WTC11 (cell line): ENCODE data around the gene GASK1B. TPM values are rescaled to one million over a fixed set of nuclear protein-coding genes. Genes with fewer than 3 reads are reported as not detected.

ENCODE experiments used
- ATAC-seq: fragments of 200-7000 bp; cut with Tn5 transposase; 2 replicates; pipeline ENCODE4 v1.10.0; 2021; ENCODE audit warnings: mild to moderate bottlenecking, moderate library complexity
- CTCF ChIA-PET: fragments of 300-600 bp; sonication (Branson Sonifier 250); formaldehyde crosslinking; loops from one replicate; lab custom pipeline; 2021; ENCODE audit warnings: antibody characterized with exemption; lab: Charles Lee
- POLR2A ChIA-PET: fragments of 350-600 bp; sonication (Branson Sonifier 250); formaldehyde crosslinking; loops from one replicate; lab custom pipeline; 2021; ENCODE audit warnings: antibody characterized with exemption; lab: Charles Lee
- DNase-seq: peaks from one replicate; pipeline ENCODE4 v3.0.0; 2021; ENCODE audit warnings: low spot score
- H3K27ac Mint-ChIP-seq: 2 replicates; pipeline ENCODE4 v1.8.0; 2021; ENCODE audit warnings: mixed read lengths
- H3K27me3 Mint-ChIP-seq: 2 replicates; pipeline ENCODE4 v1.8.0; 2021; ENCODE audit warnings: low read depth, mild to moderate bottlenecking, moderate library complexity, mixed read lengths
- H3K36me3 Mint-ChIP-seq: 2 replicates; pipeline ENCODE4 v1.8.0; 2021; ENCODE audit warnings: mixed read lengths
- H3K4me1 Mint-ChIP-seq: 2 replicates; pipeline ENCODE4 v1.8.0; 2022; ENCODE audit warnings: mixed read lengths
- H3K4me3 Mint-ChIP-seq: 2 replicates; pipeline ENCODE4 v1.8.0; 2021; ENCODE audit warnings: mild to moderate bottlenecking, moderate library complexity, mixed read lengths
- H3K9me3 Mint-ChIP-seq: 2 replicates; pipeline ENCODE4 v1.8.0; 2021; ENCODE audit warnings: mixed read lengths
- ETV6 ChIP-seq: sonication (generic); formaldehyde crosslinking; IDR thresholded peaks from 2 replicates; pipeline ENCODE4 v1.8.1; 2022; ENCODE audit warnings: mild to moderate bottlenecking, missing genetic modification reagents
- FOXJ3 ChIP-seq: sonication (generic); formaldehyde crosslinking; IDR thresholded peaks from 2 replicates; pipeline ENCODE4 v1.9.0; 2021; ENCODE audit warnings: missing genetic modification reagents, mild to moderate bottlenecking, borderline replicate concordance
- JAZF1 ChIP-seq: fragments of 250-450 bp; sonication (Bioruptor Pico); IDR thresholded peaks from 2 replicates; pipeline ENCODE4 v1.9.0; 2021; ENCODE audit warnings: moderate library complexity, mild to moderate bottlenecking, inconsistent platforms
- NFYB ChIP-seq: sonication (generic); formaldehyde crosslinking; conservative IDR thresholded peaks from 2 replicates; pipeline ENCODE4 v1.8.0; 2022; ENCODE audit warnings: low read depth, missing genetic modification reagents
- NR1H2 ChIP-seq: sonication (generic); formaldehyde crosslinking; IDR thresholded peaks from 2 replicates; pipeline ENCODE4 v1.9.0; 2021; ENCODE audit warnings: mild to moderate bottlenecking, moderate library complexity, missing genetic modification reagents
- NR3C1 ChIP-seq: sonication (generic); formaldehyde crosslinking; conservative IDR thresholded peaks from 2 replicates; pipeline ENCODE4 v1.8.1; 2023; ENCODE audit warnings: low read depth, mild to moderate bottlenecking, missing genetic modification reagents
- SMAD4 ChIP-seq: sonication (generic); formaldehyde crosslinking; IDR thresholded peaks from 2 replicates; pipeline ENCODE4 v1.8.0; 2022; ENCODE audit warnings: mild to moderate bottlenecking, missing genetic modification reagents
- TCF7 ChIP-seq: sonication (generic); formaldehyde crosslinking; IDR thresholded peaks from 2 replicates; pipeline ENCODE4 v1.8.0; 2022; ENCODE audit warnings: mild to moderate bottlenecking, low read depth, missing genetic modification reagents, moderate library complexity
- ZNF232 ChIP-seq: sonication (generic); formaldehyde crosslinking; IDR thresholded peaks from 2 replicates; pipeline ENCODE4 v1.8.0; 2022; ENCODE audit warnings: mild to moderate bottlenecking, missing genetic modification reagents
- ZNF416 ChIP-seq: fragments of 250-450 bp; sonication (Bioruptor Pico); IDR thresholded peaks from 2 replicates; pipeline ENCODE4 v1.9.0; 2021; ENCODE audit warnings: mild to moderate bottlenecking, inconsistent platforms
- total RNA-seq: library from RNA; stranded (reverse); gene quantifications from 3 replicates; pipeline ENCODE4 v1.2.3, GENCODE V29; 2021
- TF ChIP-seq, protein P1 (sequence below): sonication (generic); formaldehyde crosslinking; IDR thresholded peaks from 2 replicates; pipeline ENCODE4 v1.8.1; 2023; ENCODE audit warnings: mild to moderate bottlenecking, missing genetic modification reagents, moderate library complexity
- TF ChIP-seq, protein P2 (sequence below): fragments of 250-450 bp; sonication (Bioruptor Pico); IDR thresholded peaks from 2 replicates; pipeline ENCODE4 v1.9.0; 2021; ENCODE audit warnings: mild to moderate bottlenecking
- TF ChIP-seq, protein P3 (sequence below): sonication (generic); formaldehyde crosslinking; IDR thresholded peaks from 2 replicates; pipeline ENCODE4 v1.8.1; 2022; ENCODE audit warnings: mild to moderate bottlenecking, missing genetic modification reagents, moderate library complexity, borderline replicate concordance
- TF ChIP-seq, protein P4 (sequence below): sonication (generic); formaldehyde crosslinking; IDR thresholded peaks from 2 replicates; pipeline ENCODE4 v1.8.1; 2023; ENCODE audit warnings: mild to moderate bottlenecking, missing genetic modification reagents, moderate library complexity
- TF ChIP-seq, protein P5 (sequence below): sonication (generic); formaldehyde crosslinking; IDR thresholded peaks from 2 replicates; pipeline ENCODE4 v1.8.1; 2022; ENCODE audit warnings: low read depth, mild to moderate bottlenecking, moderate library complexity, missing genetic modification reagents, borderline replicate concordance
- TF ChIP-seq, protein P6 (sequence below): sonication (generic); formaldehyde crosslinking; IDR thresholded peaks from 2 replicates; pipeline ENCODE4 v1.8.1; 2023; ENCODE audit warnings: mild to moderate bottlenecking, missing genetic modification reagents, borderline replicate concordance
- TF ChIP-seq, protein P7 (sequence below): sonication (generic); formaldehyde crosslinking; IDR thresholded peaks from 2 replicates; pipeline ENCODE4 v1.8.0; 2023; ENCODE audit warnings: missing genetic modification reagents
- TF ChIP-seq, protein P8 (sequence below): sonication (generic); formaldehyde crosslinking; IDR thresholded peaks from 2 replicates; pipeline ENCODE4 v1.8.1; 2022; ENCODE audit warnings: low read depth, missing genetic modification reagents, borderline replicate concordance

Gene GASK1B
- total RNA-seq, 1 experiment from 2014 or later: 0.24 TPM

DNA sequence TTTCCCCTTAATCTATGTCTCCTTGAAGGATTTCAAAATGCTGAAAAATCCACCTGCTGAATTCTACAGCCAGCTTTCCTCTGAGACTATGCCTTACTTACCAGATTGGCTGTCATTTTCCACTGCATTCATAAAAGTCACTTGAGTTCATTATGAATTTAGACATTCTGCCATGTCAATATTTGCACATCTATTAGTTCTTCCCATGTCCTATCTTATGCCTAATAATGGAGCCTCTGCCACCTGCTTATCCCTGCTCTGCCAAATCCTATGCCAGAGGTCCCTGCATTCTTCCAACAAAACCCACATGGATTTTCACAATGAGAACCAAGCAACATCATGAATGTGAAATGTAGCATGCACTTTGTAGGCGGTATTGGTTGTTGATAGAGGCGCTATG lies 42.6 kb downstream of the GASK1B start:
- no peak overlapping the region for H3K4me3 Mint-ChIP-seq
- DNase-seq: no peak
- H3K9me3 Mint-ChIP-seq: no peaks in the 10 kb centered on the region
- TF ChIP-seq NFYB (CRISPR knock-in tag) (no peak), ETV6 (CRISPR knock-in tag) (no peak), SMAD4 (CRISPR knock-in tag) (no peak), NR3C1 (CRISPR knock-in tag) (no peak), JAZF1 (no peak), NR1H2 (no peak), ZNF232 (CRISPR knock-in tag) (no peak), FOXJ3 (CRISPR knock-in tag) (no peak), ZNF416 (CRISPR knock-in tag) (no peak), TCF7 (CRISPR knock-in tag) (no peak)
- TF ChIP-seq, protein P1, sequence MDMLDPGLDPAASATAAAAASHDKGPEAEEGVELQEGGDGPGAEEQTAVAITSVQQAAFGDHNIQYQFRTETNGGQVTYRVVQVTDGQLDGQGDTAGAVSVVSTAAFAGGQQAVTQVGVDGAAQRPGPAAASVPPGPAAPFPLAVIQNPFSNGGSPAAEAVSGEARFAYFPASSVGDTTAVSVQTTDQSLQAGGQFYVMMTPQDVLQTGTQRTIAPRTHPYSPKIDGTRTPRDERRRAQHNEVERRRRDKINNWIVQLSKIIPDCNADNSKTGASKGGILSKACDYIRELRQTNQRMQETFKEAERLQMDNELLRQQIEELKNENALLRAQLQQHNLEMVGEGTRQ (CRISPR knock-in tag): no peak
- TF ChIP-seq, protein P2, sequence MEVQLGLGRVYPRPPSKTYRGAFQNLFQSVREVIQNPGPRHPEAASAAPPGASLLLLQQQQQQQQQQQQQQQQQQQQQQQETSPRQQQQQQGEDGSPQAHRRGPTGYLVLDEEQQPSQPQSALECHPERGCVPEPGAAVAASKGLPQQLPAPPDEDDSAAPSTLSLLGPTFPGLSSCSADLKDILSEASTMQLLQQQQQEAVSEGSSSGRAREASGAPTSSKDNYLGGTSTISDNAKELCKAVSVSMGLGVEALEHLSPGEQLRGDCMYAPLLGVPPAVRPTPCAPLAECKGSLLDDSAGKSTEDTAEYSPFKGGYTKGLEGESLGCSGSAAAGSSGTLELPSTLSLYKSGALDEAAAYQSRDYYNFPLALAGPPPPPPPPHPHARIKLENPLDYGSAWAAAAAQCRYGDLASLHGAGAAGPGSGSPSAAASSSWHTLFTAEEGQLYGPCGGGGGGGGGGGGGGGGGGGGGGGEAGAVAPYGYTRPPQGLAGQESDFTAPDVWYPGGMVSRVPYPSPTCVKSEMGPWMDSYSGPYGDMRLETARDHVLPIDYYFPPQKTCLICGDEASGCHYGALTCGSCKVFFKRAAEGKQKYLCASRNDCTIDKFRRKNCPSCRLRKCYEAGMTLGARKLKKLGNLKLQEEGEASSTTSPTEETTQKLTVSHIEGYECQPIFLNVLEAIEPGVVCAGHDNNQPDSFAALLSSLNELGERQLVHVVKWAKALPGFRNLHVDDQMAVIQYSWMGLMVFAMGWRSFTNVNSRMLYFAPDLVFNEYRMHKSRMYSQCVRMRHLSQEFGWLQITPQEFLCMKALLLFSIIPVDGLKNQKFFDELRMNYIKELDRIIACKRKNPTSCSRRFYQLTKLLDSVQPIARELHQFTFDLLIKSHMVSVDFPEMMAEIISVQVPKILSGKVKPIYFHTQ (CRISPR knock-in tag): no peak
- TF ChIP-seq, protein P3, sequence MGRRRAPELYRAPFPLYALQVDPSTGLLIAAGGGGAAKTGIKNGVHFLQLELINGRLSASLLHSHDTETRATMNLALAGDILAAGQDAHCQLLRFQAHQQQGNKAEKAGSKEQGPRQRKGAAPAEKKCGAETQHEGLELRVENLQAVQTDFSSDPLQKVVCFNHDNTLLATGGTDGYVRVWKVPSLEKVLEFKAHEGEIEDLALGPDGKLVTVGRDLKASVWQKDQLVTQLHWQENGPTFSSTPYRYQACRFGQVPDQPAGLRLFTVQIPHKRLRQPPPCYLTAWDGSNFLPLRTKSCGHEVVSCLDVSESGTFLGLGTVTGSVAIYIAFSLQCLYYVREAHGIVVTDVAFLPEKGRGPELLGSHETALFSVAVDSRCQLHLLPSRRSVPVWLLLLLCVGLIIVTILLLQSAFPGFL (CRISPR knock-in tag): no peak
- TF ChIP-seq, protein P4, sequence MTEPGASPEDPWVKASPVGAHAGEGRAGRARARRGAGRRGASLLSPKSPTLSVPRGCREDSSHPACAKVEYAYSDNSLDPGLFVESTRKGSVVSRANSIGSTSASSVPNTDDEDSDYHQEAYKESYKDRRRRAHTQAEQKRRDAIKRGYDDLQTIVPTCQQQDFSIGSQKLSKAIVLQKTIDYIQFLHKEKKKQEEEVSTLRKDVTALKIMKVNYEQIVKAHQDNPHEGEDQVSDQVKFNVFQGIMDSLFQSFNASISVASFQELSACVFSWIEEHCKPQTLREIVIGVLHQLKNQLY (CRISPR knock-in tag): no peak
- TF ChIP-seq, protein P5, sequence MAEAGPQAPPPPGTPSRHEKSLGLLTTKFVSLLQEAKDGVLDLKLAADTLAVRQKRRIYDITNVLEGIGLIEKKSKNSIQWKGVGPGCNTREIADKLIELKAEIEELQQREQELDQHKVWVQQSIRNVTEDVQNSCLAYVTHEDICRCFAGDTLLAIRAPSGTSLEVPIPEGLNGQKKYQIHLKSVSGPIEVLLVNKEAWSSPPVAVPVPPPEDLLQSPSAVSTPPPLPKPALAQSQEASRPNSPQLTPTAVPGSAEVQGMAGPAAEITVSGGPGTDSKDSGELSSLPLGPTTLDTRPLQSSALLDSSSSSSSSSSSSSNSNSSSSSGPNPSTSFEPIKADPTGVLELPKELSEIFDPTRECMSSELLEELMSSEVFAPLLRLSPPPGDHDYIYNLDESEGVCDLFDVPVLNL (CRISPR knock-in tag): no peak
- TF ChIP-seq, protein P6, sequence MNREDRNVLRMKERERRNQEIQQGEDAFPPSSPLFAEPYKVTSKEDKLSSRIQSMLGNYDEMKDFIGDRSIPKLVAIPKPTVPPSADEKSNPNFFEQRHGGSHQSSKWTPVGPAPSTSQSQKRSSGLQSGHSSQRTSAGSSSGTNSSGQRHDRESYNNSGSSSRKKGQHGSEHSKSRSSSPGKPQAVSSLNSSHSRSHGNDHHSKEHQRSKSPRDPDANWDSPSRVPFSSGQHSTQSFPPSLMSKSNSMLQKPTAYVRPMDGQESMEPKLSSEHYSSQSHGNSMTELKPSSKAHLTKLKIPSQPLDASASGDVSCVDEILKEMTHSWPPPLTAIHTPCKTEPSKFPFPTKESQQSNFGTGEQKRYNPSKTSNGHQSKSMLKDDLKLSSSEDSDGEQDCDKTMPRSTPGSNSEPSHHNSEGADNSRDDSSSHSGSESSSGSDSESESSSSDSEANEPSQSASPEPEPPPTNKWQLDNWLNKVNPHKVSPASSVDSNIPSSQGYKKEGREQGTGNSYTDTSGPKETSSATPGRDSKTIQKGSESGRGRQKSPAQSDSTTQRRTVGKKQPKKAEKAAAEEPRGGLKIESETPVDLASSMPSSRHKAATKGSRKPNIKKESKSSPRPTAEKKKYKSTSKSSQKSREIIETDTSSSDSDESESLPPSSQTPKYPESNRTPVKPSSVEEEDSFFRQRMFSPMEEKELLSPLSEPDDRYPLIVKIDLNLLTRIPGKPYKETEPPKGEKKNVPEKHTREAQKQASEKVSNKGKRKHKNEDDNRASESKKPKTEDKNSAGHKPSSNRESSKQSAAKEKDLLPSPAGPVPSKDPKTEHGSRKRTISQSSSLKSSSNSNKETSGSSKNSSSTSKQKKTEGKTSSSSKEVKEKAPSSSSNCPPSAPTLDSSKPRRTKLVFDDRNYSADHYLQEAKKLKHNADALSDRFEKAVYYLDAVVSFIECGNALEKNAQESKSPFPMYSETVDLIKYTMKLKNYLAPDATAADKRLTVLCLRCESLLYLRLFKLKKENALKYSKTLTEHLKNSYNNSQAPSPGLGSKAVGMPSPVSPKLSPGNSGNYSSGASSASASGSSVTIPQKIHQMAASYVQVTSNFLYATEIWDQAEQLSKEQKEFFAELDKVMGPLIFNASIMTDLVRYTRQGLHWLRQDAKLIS: no peak
- TF ChIP-seq, protein P7, sequence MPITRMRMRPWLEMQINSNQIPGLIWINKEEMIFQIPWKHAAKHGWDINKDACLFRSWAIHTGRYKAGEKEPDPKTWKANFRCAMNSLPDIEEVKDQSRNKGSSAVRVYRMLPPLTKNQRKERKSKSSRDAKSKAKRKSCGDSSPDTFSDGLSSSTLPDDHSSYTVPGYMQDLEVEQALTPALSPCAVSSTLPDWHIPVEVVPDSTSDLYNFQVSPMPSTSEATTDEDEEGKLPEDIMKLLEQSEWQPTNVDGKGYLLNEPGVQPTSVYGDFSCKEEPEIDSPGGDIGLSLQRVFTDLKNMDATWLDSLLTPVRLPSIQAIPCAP (CRISPR knock-in tag): no peak
- TF ChIP-seq, protein P8, sequence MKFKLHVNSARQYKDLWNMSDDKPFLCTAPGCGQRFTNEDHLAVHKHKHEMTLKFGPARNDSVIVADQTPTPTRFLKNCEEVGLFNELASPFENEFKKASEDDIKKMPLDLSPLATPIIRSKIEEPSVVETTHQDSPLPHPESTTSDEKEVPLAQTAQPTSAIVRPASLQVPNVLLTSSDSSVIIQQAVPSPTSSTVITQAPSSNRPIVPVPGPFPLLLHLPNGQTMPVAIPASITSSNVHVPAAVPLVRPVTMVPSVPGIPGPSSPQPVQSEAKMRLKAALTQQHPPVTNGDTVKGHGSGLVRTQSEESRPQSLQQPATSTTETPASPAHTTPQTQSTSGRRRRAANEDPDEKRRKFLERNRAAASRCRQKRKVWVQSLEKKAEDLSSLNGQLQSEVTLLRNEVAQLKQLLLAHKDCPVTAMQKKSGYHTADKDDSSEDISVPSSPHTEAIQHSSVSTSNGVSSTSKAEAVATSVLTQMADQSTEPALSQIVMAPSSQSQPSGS: no peak
- H3K4me1 Mint-ChIP-seq: peaks cover 9% of the 10 kb centered on the region
- POLR2A ChIA-PET: no interaction called here
- no peak overlapping the region for H3K27ac Mint-ChIP-seq
- no peaks in the 10 kb centered on the region for H3K27me3 Mint-ChIP-seq
- no peaks in the 10 kb centered on the region for H3K36me3 Mint-ChIP-seq
- CTCF ChIA-PET: no interaction called here
- no peak for ATAC-seq
